ENCODE data around the gene SRRM5. TPM values are rescaled to one million over a fixed set of nuclear protein-coding genes. Genes with fewer than 3 reads are reported as not detected.

Gene SRRM5
- total and polyA plus RNA-seq, 8 donors: 0.45 to 0.50 TPM; not detected in 6

- Histone ChIP-seq H3K36me3 (peaks cover 0 to 30% (median 8%) of the 10 kb centered on the region in 4 donors), H3K27me3 (no peaks in the 10 kb centered on the region), H3K9me3 (no peaks in the 10 kb centered on the region), H3K27ac (peak overlapping the region in 1 of 5 donors; percentile 39), H3K4me3 (no peak overlapping the region), H3K4me1 (peaks cover 13 to 47% (median 28%) of the 10 kb centered on the region in 4 donors)
- no peak for TF ChIP-seq POLR2AphosphoS5 (IDR thresholded peaks at IDR 0.05)
- no peak for TF ChIP-seq CTCF (IDR thresholded peaks at IDR 0.05)
- TF ChIP-seq POLR2A (IDR thresholded peaks at IDR 0.05): no peak
- TF ChIP-seq EP300 (IDR thresholded peaks at IDR 0.05): no peak
- intact Hi-C loops (cut with DNase I; ENCODE audit: low total_unique reads): no loop called here
- WGBS, 5 donors: 57 to 80% (median 62%) methylated on average over 3 of the region's 3 CpGs
- DNase-seq: peak in 1 of 2 donors; percentile 52
Observed at GRCh38 chr19:43572171-43572588, 39.7 kb upstream of the SRRM5 start.

DNA sequence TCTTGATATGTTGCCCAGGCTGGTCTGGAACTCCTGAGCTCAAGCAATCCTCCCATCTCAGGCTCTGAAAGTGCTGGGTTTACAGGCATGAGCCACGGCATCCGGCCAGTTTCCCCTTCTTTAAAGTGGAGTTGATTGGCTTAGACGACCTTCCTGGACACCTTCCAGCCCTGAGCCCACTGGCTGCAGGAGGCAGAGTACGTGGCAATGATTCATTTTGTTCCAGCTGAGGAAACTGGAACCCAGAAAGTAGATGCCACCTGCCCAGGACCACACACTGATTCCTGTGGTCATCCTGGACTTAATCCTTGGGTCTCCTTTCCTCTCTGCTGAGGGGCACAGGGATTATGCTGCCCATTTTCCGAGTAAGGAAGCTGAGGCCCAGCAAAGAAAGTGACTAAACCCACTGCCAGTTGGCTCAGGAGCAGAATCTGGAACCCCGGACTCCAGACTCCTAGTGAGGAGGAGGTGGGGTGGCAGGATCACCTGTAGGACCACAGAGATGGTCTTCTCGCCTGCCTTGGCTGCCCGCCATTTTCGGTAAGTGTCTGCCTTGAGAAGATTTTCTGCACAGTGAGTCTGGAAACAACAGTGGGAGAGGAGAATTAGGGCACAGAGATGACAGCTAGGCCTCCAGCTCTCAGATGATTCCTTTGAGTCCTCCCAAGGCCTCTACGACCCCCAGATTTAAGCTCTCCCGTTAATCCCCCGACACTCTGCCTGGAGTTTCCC, 37.3 kb upstream of the SRRM5 start:
- intact Hi-C loops (cut with DNase I; ENCODE audit: low total_unique reads): no loop called here
- no peak for TF ChIP-seq POLR2AphosphoS5 (IDR thresholded peaks at IDR 0.05)
- no peak for TF ChIP-seq POLR2A (IDR thresholded peaks at IDR 0.05)
- no peak for TF ChIP-seq EP300 (IDR thresholded peaks at IDR 0.05)
- no peak for TF ChIP-seq CTCF (IDR thresholded peaks at IDR 0.05)
- peaks cover 13 to 49% (median 28%) of the 10 kb centered on the region in 4 donors for H3K4me1 ChIP-seq
- H3K36me3 ChIP-seq: peaks cover 0 to 30% (median 8%) of the 10 kb centered on the region in 4 donors
- peak overlapping the region; percentile 58 to 92 (median 87) for H3K27ac ChIP-seq
- no peaks in the 10 kb centered on the region for H3K9me3 ChIP-seq
- no peaks in the 10 kb centered on the region for H3K27me3 ChIP-seq
- peak overlapping the region; percentile 62 to 91 (median 76) for H3K4me3 ChIP-seq
- 23 to 31% (median 27%) methylated on average over 12 of the region's 12 CpGs for WGBS, 5 donors
- DNase-seq: peak in 1 of 2 donors; percentile 35

- 0 to 1% (median 1%) methylated on average over 34 to 51 of the region's 51 CpGs for WGBS, 5 donors
- TF ChIP-seq POLR2A (IDR thresholded peaks at IDR 0.05) (no peak), EP300 (IDR thresholded peaks at IDR 0.05) (peak; percentile 23), POLR2AphosphoS5 (IDR thresholded peaks at IDR 0.05) (peak in 2 of 3 donors; percentile 29 to 55)
- Histone ChIP-seq H3K4me3 (peak within 1 kb of the TSS; percentile 62 to 91 (median 76)), H3K9me3 (no peaks in the 10 kb centered on the region), H3K36me3 (peaks cover 0 to 30% (median 8%) of the 10 kb centered on the region in 4 donors), H3K27me3 (no peaks in the 10 kb centered on the region), H3K4me1 (peaks cover 13 to 53% (median 31%) of the 10 kb centered on the region in 4 donors), H3K27ac (peak within 1 kb of the TSS; percentile 58 to 92 (median 87))
- peak; percentile 98 to 100 for DNase-seq
- intact Hi-C loops (cut with DNase I; ENCODE audit: low total_unique reads): no loop called here
Observed at GRCh38 chr19:43575156-43575950, 36.5 kb upstream of the SRRM5 start, which contains the start of the genes PINLYP and XRCC1. PINLYP (plus strand) TSS chr19:43575801; CDS start chr19:43577192, 1,391 bp downstream. XRCC1 (minus strand) TSS chr19:43575527; CDS start chr19:43575458, 69 bp downstream.

DNA sequence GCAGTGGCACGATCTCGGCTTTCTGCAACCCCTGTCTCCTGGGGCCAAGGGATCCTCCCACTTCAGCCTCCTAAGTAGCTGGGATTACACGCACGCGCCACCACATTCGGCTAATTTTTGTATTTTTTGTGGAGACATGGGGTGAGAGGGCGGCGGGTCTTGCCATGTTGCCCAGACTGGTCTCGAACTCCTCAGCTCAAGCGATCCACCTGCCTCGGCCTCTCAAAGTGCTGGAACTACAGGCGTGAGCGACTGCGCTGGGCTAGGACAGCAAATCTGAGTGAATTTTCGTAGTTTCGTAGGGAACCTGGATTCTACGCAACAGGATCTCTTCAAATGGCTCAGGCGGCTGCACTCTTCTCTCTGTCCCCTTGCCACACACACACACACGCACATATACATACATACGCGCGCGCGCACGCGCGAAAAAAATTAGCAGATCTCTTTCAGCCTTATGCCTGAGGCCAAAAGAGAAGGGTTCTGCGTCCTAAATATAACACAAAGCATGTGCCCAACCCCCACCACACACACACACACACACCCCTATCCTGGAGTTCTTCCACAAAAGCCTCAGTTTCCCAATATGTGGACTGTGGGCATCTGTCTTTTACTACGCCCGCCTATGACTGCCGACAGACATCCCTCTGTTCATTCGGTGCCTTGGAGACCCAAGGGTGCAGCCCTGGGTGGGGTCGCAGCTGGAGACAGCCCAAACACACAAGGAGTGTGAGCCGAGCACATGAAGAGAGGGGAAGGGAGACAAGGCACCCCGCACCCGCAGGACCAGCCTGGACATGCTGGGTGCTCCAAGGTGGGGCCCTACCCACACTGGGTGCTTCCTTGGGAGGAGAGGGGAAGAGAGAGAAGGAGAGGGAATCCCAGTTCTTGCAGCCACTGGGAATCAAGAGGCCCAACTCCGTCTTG, 35.7 kb upstream of the SRRM5 start:
- no peak for TF ChIP-seq POLR2AphosphoS5 (IDR thresholded peaks at IDR 0.05)
- TF ChIP-seq CTCF (IDR thresholded peaks at IDR 0.05): no peak
- TF ChIP-seq POLR2A (IDR thresholded peaks at IDR 0.05): no peak
- TF ChIP-seq EP300 (IDR thresholded peaks at IDR 0.05): no peak
- Histone ChIP-seq H3K27me3 (no peaks in the 10 kb centered on the region), H3K9me3 (no peaks in the 10 kb centered on the region), H3K4me3 (peak overlapping the region; percentile 62 to 91 (median 76)), H3K27ac (peak overlapping the region; percentile 31 to 92 (median 87)), H3K36me3 (peaks cover 0 to 26% (median 7%) of the 10 kb centered on the region in 4 donors), H3K4me1 (peaks cover 19 to 55% (median 33%) of the 10 kb centered on the region in 4 donors)
- WGBS, 5 donors: 57 to 70% (median 68%) methylated on average over 33 to 37 of the region's 37 CpGs
- peak in 1 of 2 donors; percentile 42 for DNase-seq
- intact Hi-C loops (cut with DNase I; ENCODE audit: low total_unique reads): no loop called here

Measured in stomach (tissue), 9 donors.